Stimulated activated CD4-positive, alpha-beta T cell treated with anti-CD3 and anti-CD28 coated beads, TNF-alpha, amount 100 ng/mL, for 24 hours (primary cell): ENCODE results near the gene FAM131A.

Experiments
- DNase-seq, 3 experiments: peaks; one replicate each; pipeline ENCODE4 v3.0.0-alpha.2; 2020; ENCODE audit warnings: low read depth in 3 of 3

FAM131A gene

DNA sequence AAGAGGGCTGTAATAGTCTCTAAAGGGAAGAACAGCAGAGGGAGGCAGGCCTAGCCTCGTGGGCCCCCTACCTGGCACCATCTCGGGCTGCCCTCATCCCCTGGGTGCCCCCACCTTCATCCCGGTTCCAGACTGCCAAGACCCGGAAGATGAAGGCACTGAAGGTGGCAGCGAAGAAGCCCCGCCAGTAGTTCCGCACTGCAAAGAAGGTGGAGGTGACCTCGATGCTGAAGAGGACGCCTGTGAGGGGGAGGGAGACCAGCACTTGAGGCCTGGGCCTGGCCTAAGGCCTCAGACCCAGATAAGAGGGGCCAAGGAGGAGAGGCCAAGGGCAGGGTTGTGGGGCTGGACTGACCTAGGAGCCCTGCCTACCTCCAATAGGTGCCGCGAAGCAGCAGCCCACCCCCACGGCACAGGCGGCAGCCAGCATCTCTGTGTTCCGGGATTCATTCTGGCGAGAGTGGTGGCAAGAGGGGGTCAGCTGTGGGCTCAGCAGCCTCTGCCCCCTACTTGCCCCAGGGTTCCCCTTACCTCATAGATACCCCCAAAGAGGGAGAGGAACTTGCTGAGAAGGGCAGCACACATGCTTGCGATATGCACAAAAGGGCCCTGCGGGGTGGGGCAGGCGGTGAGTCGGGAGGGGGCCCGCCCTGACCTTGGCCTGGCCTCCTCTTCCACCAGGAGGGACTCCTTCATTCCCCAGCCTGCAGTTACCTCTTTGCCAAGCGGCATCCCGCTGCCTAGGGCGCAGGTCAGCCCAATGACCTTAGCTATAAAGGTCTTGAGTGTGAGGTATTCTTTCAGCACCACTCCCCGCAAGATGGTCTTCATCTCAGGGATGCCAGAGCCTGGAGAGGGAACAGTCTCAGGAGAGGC lies 20.1 kb downstream of the FAM131A start:
- no peak for DNase-seq

DNA sequence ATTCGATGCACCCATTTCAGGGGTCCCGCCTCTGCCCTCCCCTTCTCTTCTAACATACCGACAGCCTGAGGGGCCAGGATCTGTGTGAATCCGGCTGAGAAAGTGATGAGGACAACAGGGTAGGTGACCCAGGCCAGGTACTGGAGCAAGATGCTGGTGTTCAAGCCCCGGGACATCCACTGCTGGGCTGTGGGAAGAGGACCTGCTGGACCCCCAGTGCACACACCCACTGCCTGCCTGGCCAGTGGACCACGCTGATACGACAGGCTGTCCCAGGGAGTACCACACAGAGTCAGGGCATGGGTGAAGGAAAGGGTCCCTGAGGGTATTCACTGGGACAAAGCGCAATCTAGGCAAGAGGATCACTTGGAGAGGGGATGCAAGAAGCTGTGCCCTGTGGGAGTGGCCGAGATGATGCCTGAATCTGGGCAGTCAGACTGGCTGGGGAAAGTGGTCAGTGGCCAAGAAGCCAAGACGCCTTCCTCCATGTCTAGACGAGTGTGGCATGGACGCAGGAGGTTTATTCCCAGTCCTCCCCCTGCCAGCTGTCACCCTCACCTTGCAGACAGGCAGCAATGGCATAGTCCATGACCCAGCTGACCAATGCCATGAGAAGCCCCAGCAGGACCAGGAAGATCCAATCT lies 20.8 kb downstream of the FAM131A start:
- no peak for DNase-seq

DNA sequence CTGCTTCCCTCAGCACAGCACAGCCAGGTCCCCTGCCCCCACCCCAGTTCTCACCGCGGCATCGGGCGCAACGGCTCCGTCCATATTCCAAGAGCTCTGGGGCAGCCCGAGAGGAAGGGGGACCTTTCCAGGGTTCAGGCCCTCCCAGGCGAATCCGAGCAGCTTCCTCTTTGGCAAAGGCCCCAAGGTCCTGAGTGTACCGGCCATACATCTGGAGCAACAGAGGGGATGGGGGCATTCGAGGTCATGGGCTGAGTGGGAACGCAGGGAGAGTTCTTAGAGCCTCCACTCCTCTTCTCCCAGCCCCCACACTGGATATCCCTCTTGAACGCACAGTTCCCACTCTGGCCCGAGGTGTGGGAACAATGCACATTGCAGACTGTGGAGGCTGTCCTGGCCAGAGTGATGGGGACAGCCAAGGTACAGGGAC lies 21.5 kb downstream of the FAM131A start:
- DNase-seq, result no peak

DNA sequence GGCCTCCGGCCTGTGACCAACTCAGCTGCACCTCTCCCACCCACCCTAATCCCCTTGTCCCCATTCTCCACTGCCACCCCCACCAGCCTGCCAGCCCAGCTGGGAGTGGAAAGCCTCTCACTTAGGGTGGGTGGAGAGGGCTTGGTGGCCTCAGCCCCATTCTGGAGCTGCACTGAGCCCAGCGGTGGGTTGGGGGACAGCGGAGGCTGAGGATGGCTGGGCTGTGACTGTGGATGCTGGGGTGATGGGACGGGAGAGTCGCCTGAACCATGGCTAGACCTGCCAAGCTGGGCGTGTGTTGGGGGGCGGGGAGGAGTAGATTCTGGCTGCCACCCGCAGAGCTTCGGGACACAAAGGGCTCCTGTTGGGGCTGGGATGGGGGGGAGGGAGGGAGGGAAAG lies 22.2 kb downstream of the FAM131A start:
- DNase-seq, result no peak

DNA sequence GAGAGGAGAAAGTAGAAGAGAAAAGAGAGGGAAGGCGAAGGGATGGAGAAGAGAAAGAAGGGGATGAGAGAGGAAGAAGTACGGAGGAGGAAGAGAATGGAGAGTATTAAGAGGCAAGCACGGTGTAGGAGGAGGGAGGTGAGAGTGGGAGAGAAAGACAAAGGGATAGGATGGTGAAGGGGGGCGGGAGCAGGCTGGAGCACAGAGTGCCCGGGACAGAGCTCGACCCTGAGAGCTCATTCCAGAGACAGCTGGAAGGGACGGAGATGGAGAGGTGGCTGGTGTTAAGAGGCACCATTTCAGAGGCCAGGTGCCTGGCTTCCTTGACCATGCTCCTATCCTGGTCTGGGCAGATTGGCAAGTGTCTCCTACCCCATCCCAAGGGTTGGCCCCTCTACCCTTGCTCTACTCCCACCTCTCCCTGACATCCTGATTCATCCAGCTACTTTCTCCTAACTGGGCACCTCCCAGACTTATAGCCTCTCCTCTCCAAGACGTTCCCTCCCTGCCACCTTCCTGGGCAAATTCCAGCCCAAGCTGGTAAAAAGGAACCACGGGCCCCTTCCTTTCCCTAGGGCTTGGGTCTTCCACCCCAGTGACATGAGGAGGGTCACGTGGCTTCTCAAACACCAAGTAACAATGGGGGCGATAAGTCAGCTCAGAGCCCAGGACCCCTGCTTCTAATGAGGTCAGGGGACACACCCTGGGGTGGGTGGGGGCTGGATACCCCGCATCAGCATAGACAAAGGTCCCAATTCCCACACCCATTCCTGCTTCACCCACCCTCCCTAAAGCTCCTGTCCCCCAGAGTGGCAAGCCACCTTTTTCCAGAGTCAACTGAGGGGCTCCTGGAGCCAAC lies 22.9 kb downstream of the FAM131A start:
- no peak for DNase-seq

DNA sequence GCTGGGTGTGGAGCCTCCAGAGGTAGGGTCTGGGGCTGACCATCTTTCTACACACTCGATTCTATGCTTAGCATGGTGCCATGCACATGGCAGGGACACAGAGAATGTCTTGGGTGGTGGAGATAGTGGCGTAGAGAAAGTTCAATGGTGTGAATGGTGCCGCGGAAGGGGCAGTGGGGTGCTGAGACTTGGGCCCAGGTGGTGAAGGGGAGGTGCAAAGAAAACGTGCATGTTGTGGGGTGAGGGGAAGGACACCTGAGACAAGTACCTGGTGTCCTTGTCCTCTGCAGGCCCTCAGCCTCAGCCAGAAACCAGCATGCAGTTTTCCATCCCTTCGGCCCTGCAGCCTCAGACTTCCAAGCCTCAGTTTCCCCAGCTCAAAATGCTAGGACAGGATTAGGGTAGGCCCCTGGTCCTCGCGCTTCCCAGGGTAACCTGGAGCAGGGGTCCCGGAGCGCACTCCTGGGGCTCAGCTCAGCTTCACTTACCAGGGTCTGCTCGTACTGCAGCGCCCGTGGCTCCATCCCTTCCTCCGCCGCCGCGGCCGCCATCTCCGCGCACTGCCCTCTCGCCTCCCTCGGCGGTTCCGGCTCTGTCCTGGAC lies 23.6 kb downstream of the FAM131A start:
- DNase-seq, result no peak

DNA sequence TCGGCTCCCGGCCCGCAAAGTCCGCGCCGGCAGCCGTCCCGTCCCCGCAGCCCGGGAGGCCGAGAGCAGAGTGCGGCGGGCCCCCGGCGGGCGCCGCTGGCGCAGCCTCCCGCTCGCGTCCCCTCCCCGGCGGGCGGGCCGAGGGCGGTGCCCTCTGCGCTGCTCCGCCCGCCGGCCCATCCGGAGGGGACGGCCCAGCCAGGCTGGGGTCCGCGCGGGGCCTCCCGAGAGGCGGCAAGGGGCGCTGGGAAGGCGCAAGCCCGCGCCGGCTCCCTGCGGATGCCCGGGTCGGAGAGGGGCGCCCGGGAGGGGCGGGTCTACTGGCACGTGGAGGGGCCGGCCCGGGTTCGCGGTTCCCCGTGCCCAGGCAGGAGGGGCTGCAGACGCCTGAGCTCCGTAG lies 24.1 kb downstream of the FAM131A start, which contains the start of the genes CLCN2 and POLR2H:
Gene CLCN2, minus strand, starts transcription at position 74 of the 400 bp plus-strand sequence. CDS start 126 bp downstream, outside the sequence.
Gene POLR2H, plus strand, starts transcription at position 179 of the 400 bp plus-strand sequence. CDS start 1,783 bp downstream, outside the sequence.
- peak; percentile 14 to 52 (median 17) for DNase-seq

DNA sequence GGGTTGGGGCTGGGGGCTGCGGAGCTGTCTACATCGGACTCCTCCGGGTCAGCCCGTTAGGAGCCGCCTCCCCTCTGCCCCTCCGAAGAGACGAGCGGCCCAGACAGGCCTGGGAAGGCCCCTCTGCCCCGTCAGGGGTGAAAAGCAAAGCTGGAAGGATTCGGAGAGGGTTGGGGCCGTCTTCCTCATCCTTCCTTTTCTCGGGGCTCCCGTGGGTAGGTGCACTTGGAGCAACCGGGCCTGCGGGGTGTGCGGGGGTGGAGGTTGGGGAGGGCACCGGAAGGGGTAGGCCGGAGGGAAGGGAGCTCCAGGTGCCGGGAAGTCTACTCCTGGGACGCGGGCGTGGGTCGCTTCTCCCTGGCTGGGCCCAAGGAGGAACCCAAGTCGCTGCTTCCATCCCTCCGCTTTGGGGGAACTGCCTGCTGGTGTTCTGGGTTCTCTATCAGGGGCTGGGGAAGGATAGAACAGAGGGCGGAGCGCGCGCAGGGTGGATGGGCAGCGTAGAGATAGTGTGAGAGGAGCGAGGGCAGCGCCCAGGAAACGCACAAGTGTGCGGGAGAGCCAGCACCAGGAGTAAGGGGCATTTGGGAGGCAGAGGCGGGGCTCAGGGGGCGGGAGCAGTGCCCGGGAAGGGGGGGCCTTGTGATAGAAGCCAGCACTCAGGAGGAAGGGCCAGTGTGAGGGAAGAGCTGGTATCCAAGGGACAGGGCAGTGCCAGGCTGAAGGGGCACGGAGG lies 24.7 kb downstream of the FAM131A start:
- DNase-seq, result peak; percentile 11 to 60 (median 18)

DNA sequence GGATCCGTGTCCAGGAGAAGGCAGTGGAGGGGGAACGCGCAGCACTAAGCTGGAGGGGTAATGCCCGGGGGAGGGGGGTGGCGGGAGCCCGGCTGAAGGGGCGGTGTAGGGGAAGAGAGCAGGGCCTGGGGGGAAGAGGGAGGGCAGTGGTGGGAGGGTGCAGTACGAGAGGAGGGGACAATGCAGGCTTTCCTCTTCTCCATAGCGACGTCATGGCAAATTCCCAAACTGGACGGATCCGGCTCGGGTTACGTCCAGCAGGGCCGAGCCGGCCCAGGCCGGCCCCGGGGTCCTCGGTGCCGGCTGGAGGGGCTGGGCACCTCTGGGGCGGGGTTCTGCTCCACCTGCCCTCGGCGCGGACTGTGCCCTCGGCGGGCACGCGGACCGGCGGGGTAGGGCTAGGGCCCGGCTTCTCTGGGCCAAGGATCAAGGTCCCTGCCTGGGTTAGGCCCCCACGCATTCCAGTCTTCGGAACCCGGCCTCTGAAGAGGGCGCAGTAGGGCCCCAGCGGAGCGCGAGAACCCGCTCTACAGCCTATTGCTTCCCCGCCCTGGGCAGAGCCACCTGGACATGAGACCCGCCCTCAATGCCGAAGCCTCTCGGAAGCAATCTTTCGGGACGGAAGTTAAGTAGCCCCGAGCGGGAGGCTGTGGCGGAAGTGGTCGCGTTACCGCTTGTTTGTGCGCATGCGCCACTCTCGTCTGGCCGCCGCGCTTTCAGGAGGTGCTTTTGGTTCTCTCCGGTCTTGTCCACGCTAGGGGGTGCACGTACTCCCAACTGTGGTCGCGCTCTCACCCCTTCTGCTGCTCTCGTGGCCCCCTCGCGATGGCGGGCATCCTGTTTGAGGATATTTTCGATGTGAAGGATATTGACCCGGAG lies 25.5 kb downstream of the FAM131A start:
- DNase-seq, result peak; percentile 88 to 96 (median 91)

DNA sequence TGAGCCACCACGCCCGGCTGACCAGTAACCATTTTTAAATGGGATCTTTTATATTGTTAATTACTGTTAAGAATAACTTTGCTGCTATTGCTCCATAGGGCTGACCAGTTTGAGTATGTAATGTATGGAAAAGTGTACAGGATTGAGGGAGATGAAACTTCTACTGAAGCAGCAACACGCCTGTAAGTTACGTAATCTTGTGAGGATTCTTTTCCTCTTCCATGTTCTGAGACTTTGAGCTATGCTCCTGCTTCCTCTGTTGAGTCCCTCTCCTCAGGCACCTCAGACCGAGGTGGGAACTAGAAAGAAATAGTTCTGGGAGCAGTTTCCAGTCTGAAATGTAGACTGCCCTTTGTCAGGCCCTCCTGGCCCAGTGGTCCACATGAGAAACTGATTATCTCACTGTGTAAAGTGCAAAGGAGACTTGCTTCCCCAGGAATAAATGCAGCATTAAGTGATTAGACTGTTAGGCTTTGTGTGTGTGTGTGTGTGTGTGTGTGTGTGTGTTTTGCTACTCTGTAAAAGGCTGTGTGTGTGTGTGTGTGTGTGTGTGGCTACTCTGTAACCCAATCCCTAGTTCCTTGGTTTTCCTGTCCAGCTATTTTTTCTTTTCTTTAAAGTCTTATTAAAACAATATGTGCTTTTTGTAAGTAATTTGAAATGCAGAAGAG lies 29.4 kb downstream of the FAM131A start:
- no peak for DNase-seq

DNA sequence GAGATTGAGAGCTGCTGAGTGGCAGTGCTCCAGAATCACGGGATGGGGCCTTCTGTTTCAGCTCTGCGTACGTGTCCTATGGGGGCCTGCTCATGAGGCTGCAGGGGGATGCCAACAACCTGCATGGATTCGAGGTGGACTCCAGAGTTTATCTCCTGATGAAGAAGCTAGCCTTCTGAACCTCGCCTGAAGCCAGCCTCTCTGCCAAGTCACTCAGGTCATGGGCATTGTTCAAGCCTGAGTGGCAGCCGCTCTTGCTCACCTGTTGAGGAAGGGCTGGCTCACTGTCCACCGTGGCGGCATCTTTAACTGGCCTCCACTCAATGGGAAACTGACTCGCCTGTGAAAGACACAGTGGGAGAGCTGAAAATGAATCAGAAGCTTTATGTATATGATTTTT lies 30.7 kb downstream of the FAM131A start:
- DNase-seq, result no peak

DNA sequence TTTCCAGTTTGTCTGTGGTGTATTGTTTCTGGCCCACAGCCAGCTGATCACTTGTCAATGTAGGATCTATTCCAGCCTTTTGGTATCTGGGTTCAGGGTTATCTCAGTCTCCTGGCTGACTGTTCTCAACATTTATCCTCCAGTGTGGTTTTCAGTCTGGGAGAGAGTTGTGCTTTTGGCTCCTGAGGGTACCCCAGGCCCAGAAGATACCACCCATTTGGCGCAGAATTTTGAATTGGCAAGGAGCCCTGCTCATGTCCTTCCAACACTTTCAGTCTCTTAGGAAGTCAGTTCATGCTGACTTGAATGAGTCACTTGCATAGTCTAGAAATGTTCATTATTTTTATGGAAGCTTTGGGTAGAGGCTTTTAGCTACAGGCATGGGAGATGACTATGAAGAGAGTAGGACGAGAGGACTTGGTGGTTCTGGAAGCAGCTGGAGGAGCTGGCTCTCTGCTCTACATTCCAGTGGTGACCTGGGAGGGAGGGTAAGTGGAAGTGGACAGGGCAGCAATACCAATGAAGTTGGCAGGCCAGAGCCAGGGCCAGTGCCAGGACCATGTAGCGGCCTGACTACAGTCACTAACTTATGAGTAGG lies 31.3 kb downstream of the FAM131A start:
- DNase-seq, result no peak

DNA sequence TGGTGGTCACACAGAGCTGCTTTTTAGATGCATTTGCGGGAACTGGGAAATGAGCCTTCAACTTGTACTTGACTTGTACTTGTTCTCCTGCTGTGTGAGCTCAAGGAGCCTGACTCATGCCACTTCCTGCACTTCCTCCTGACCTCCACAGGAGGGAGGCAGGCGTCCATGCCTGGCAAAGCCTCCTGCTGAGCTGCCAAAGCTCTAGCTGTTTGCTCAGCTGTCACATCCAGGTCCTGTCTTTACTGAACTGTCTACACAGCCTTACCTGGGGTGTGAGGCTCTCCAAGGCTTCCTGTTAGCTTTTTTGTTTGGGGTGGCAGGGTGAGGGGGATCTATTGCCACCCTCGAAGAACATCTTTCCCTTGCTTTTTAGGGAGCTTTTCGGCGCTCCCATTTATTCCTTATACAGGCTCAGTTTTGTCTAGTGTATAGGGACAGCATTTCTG lies 34.2 kb downstream of the FAM131A start:
- peak; percentile 29 to 49 (median 38) for DNase-seq

DNA sequence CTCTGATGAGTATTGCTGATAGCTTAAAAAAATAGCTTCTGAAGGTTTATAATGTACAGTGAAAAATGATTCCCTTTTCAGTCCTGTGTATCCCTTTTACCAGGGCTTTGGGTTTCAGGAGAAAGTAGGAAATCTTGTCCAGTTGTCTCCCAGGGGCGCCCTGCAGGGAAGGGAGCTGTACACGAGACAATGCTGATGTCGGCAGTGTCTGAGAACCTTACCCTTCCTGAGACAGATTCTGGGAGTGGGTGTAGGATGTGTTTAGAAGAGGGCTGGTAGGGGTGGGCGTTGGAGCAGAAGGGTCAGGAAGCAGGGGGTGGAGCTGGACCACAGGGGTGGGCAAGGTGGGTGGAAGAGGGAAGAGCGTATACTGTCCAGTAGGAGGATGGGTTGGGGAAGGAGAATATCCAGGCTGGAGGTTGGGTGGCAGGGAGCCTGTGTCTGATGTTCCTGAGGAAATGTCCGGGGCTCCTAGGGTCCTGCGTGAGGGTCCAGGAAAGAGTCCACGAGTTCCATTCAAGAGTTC lies 35.0 kb downstream of the FAM131A start:
- no peak for DNase-seq

DNA sequence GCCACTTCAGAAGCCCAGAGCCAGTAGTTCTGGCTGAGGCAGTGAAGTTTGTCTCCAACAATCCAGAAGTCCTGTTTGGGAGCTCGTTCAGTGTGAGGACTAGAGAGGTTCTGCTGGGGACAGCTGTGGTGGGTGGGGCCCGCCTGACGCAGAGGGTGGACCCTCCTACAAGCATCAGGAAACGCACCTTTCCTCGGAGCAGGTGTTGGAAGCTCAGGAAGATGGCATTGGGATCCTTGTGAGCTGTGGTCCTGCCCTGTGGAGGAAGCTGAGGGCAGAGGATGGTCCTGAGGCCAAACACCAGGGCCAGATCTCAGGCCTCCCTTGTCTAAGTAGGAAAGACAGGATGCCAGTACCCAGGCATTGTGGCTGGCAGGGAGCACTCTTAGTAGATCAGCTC lies 35.5 kb downstream of the FAM131A start:
- no peak for DNase-seq

DNA sequence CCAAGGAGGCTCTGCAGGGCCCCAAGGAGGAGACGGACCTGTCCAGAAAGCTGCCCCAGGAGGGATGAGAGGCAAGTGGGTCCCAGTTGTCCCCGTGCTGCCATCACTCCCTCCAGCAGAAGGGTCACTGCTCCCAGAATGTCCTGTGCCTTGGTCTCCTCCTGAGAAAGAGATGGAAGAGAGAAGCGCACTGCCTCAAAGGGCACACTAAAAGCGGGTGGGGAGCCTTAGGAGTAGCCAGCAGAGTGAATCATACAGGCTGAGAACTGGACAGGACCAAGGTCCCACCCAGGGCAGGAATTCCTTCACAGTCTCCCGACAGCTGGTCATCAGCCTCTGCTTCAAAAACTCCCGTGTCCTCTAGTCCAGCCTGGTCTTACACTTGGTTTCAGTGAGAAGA lies 36.0 kb downstream of the FAM131A start:
- DNase-seq, result no peak

DNA sequence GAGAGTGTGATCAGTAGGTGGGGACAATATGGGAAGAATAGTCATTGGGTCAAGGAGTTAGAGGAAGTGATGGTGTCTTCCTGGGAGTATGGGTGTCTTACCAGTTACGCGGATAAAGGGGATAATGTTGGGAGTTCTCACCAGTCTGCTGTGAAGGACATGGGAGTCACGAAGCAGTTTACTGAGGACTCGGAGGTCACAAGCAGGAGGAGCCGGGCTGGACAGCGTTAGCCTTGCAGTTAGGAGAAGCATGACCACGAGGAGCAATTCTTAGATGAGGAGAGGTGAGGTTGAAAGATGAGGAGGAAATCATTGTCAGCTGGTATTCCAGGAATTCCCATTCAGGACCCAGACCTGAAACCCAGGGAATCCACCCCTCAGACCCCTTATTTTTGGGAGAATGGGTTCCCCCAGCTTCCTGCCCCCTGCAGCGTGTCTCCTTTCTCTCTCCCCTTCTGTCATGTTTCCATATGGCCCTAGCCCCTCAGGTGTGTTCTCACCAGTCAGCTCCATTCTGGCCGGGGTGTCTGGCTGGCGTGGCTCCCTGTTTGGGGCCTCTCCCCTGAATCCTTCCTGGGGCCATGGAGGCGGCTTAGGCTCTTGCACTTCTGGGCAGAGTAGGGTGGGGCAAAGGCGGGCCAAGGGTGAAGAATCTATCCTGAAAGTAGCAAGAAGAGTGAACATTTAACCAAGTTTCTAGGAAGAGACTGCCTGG lies 38.5 kb downstream of the FAM131A start:
- DNase-seq, result no peak

DNA sequence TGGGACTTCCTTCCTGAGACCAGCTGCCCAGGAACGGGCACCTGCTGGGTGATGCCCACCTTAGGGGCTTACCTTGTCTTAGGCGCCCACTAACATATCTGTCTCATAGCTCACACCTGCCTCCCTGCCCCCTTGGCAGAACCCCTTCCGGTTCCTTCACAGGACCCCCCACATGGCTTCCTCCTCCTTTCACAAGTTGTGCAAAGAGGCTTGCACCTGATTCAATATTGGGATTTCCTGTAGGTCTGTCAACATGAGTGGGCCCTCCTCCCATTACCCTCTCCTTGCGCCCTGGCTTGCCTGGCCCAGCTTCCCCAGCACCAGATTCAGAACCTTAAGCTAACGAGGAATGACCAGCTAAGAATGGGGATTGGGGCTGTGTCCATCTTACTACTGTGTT lies 40.0 kb downstream of the FAM131A start:
- DNase-seq, result no peak
